Measurements from ENCODE around the gene ANTXR1. TPM values are rescaled to one million over a fixed set of nuclear protein-coding genes. Genes with fewer than 3 reads are reported as not detected.

ANTXR1 gene
- total RNA-seq, 1 donor from 2014 or later, result not detected

DNA sequence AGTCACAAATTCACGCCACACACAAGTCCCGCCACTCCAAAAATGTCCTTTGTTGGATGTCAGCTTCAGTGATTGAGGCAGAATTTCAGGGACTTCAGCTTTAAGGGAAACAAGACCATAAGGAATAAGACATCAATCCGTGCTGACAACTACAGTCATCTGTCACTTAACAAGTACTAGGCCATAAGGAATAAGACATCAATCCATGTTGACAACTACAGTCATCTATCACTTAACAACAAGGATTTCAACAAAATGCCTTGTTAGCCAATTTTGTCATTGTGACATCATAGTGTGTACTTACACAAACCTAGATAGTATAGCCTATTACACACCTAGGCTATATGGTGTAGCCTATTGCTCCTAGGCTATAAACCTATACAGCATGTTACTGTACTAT lies 58.0 kb downstream of the ANTXR1 start:
- H3K36me3 Mint-ChIP-seq (ENCODE audit: low read depth), result no peaks in the 10 kb centered on the region
- intact Hi-C loops (cut with micrococcal nuclease), result no loop called here
- peaks cover 42% of the 10 kb centered on the region for H3K27me3 Mint-ChIP-seq (ENCODE audit: low read depth)
- H3K4me1 Mint-ChIP-seq (ENCODE audit: low read depth), result no peaks in the 10 kb centered on the region
- no peak overlapping the region for H3K4me3 Mint-ChIP-seq (ENCODE audit: low read depth)
- H3K27ac Mint-ChIP-seq, result no peak overlapping the region
- no peak for DNase-seq (ENCODE audit: low spot score)
- H3K9me3 Mint-ChIP-seq, result no peaks in the 10 kb centered on the region

DNA sequence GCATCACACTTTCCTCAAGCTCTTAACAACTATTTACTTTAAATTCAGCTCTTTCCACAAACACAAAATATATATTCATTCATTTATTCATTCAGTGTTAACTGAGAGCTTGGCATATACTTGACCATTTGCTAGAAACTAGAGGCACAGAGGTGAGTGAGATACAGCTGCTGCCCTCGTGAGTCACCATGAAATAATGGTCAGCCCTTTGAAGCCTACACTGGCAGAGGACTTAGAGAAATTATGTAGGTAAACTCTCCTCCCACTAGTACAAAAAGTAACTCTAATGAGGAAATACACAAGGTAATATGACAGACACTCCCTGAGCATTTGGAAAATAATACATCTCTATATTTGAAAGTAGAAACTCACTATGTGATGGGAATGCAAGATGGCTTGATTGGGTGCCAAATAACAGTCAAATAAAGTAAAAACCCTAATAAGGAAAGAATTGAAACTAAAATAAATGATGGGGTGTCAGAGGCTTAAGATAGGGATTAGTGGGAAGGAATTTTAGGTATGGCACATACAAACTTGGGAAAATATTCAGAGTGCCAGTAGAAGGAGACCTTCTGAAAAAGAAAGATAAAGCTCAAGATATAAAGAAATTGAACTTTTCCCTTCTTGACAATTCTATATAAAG lies 61.1 kb downstream of the ANTXR1 start:
- peaks cover 38% of the 10 kb centered on the region for H3K27me3 Mint-ChIP-seq (ENCODE audit: low read depth)
- intact Hi-C loops (cut with micrococcal nuclease), result no loop called here

DNA sequence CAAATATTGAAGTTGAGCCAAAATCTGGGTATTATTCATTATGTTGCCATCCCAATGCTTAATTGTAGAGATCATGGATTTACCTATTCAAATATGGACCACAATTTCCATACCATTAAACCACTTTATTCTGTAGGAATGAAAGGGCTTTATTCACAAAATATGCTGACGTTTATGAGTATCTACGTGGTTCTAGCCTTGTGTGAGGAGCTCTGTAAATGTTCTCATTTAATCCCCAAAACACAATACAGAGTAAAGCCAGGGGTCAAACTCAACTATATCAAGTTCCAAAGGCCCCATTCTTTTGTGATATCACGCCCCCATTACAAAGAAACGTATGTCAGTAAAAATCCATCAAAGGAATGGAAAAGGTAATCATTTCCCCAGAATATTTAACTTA lies 61.9 kb downstream of the ANTXR1 start:
- Mint-ChIP-seq H3K4me3 (ENCODE audit: low read depth) (no peak overlapping the region), H3K27me3 (ENCODE audit: low read depth) (peaks cover 43% of the 10 kb centered on the region), H3K4me1 (ENCODE audit: low read depth) (no peaks in the 10 kb centered on the region), H3K9me3 (no peaks in the 10 kb centered on the region), H3K27ac (no peak overlapping the region), H3K36me3 (ENCODE audit: low read depth) (no peaks in the 10 kb centered on the region)
- DNase-seq (ENCODE audit: low spot score), result no peak
- intact Hi-C loops (cut with micrococcal nuclease), result no loop called here

More for the DNA sequence above, 61.1 kb downstream of the ANTXR1 start:
- Mint-ChIP-seq H3K36me3 (ENCODE audit: low read depth) (no peaks in the 10 kb centered on the region), H3K4me3 (ENCODE audit: low read depth) (no peak overlapping the region), H3K27ac (no peak overlapping the region), H3K9me3 (no peaks in the 10 kb centered on the region), H3K4me1 (ENCODE audit: low read depth) (no peaks in the 10 kb centered on the region)
- DNase-seq (ENCODE audit: low spot score), result no peak

DNA sequence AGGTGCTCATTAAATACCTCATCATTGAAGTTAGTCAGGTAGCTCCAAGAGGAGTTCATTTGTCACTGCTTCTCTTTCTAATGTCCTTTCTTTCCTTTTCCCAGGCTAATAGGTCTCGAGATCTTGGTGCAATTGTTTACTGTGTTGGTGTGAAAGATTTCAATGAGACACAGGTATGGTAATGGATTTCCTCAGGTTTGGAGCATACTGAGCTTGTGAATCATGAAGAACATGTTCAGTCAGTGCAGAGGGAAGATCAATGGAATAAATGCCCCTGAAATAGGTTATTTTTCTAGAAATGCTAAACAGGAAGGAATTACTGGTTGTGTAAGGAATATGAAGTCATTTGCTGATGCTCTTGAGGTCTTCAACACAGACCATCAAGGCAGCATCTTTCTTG lies 62.5 kb downstream of the ANTXR1 start:
- Mint-ChIP-seq H3K36me3 (ENCODE audit: low read depth) (no peaks in the 10 kb centered on the region), H3K27ac (no peak overlapping the region), H3K27me3 (ENCODE audit: low read depth) (peaks cover 39% of the 10 kb centered on the region), H3K9me3 (no peaks in the 10 kb centered on the region), H3K4me3 (ENCODE audit: low read depth) (no peak overlapping the region), H3K4me1 (ENCODE audit: low read depth) (no peaks in the 10 kb centered on the region)
- DNase-seq (ENCODE audit: low spot score), result no peak
- intact Hi-C loops (cut with micrococcal nuclease), result no loop called here

DNA sequence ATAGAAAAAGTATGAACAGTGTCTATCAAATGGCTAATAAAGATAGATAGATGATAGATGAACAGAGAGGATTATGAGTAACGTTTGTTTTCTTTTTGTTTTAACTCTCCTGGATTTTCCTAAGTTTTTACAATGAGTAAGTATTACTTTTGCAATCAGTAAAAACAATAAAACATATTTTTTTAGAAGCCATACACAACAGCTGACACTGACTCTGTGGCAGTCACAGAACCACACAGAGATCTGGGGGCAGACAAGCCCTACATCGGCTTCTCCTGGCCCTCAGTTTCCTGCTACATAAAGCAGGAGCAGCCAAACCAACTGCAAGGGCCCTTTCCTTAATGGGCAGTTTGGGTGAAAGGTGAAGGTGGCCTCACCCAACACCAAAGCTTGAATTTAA lies 63.6 kb downstream of the ANTXR1 start:
- Mint-ChIP-seq H3K4me1 (ENCODE audit: low read depth) (no peaks in the 10 kb centered on the region), H3K4me3 (ENCODE audit: low read depth) (no peak overlapping the region), H3K27me3 (ENCODE audit: low read depth) (peaks cover 45% of the 10 kb centered on the region), H3K27ac (no peak overlapping the region), H3K9me3 (no peaks in the 10 kb centered on the region), H3K36me3 (ENCODE audit: low read depth) (no peaks in the 10 kb centered on the region)
- DNase-seq (ENCODE audit: low spot score), result no peak
- intact Hi-C loops (cut with micrococcal nuclease), result no loop called here

DNA sequence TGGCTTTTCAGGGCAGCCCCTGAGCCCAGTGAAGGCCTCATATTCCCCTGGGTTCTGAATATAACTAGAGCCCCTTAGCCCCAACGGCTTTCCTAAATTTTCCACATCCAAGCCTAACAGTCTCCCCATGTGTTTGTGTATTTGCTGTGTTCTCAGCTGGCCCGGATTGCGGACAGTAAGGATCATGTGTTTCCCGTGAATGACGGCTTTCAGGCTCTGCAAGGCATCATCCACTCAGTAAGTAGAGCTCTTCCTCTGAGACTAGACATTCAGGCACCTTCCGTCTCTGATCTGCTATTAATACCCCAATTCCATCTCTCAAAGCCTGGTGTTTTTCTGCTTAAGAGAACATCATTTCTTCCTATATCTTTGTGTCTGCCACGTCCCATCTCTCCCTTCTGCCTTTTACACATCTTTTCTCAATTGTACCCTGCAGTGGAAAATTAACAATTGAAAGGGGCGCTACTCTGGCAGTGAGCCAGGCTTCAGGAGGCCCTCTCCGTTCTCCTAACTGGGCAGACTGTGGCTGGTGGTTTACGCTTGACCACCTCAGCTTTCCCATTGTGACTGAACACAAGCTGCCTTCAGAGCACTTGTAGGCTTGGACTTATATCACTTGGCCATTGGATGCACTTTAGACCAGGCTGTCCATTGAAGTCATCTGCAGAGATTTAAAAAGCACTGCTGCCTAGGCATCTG lies 64.4 kb downstream of the ANTXR1 start:
- H3K4me1 Mint-ChIP-seq (ENCODE audit: low read depth), result peaks cover 3% of the 10 kb centered on the region
- H3K4me3 Mint-ChIP-seq (ENCODE audit: low read depth), result no peak overlapping the region
- no peak for DNase-seq (ENCODE audit: low spot score)
- H3K27ac Mint-ChIP-seq, result no peak overlapping the region
- no peaks in the 10 kb centered on the region for H3K9me3 Mint-ChIP-seq
- peaks cover 51% of the 10 kb centered on the region for H3K27me3 Mint-ChIP-seq (ENCODE audit: low read depth)
- intact Hi-C loops (cut with micrococcal nuclease), result no loop called here
- no peaks in the 10 kb centered on the region for H3K36me3 Mint-ChIP-seq (ENCODE audit: low read depth)

DNA sequence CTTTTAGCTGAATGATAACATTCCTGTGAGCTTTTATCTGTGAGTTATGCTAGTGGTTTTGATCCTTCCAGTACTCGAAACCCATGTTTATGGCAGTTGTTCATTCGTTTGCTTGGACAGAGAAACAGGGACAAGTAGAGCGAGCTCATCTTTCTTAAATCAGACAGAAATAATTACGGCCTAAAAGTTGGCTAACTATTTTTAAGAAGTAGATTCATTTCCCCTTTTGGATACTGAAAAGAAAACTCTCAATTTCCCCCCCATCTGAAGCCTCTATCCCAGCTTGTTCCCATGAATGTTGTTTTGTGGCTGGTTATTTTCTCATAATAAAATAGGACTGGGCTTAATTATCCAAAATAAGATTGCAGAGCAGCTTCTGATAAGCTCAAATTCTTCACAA lies 67.1 kb downstream of the ANTXR1 start:
- peaks cover 51% of the 10 kb centered on the region for H3K27me3 Mint-ChIP-seq (ENCODE audit: low read depth)

DNA sequence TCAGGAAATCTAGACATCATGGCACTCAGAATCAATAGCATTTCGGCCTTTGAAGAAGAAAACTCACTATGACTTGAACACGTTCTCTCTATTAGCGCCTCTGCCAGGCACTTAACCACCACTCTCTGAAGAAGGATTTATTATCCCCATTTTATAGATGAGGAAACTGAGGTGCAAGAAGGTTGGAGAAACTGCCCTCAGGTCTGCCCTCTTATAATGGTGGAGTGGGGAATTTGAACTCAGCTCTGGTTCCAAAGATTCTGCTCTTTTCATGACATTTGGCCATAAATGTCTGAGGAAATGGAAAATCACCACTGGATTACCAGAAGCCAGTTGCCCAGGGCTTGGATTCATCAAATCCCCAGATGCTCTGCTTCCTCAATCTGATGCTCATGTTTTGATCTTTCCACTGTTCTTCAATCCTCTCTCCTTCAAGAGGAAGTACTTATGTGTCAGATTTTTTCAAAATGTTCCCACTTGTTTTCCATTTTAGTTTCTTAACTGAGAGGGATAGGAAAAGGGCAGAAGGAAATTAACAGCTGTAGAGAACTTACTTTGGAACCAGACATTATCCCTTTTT lies 68.1 kb downstream of the ANTXR1 start:
- intact Hi-C loops (cut with micrococcal nuclease), result no loop called here
- DNase-seq (ENCODE audit: low spot score), result no peak
- Mint-ChIP-seq H3K9me3 (no peaks in the 10 kb centered on the region), H3K27me3 (ENCODE audit: low read depth) (peaks cover 45% of the 10 kb centered on the region), H3K36me3 (ENCODE audit: low read depth) (no peaks in the 10 kb centered on the region), H3K4me3 (ENCODE audit: low read depth) (no peak overlapping the region), H3K27ac (no peak overlapping the region), H3K4me1 (ENCODE audit: low read depth) (peaks cover 5% of the 10 kb centered on the region)

More for the DNA sequence above, 67.1 kb downstream of the ANTXR1 start:
- Mint-ChIP-seq H3K36me3 (ENCODE audit: low read depth) (no peaks in the 10 kb centered on the region), H3K4me1 (ENCODE audit: low read depth) (peaks cover 5% of the 10 kb centered on the region), H3K9me3 (no peaks in the 10 kb centered on the region), H3K27ac (no peak overlapping the region), H3K4me3 (ENCODE audit: low read depth) (no peak overlapping the region)
- intact Hi-C loops (cut with micrococcal nuclease), result no loop called here
- DNase-seq (ENCODE audit: low spot score), result no peak

DNA sequence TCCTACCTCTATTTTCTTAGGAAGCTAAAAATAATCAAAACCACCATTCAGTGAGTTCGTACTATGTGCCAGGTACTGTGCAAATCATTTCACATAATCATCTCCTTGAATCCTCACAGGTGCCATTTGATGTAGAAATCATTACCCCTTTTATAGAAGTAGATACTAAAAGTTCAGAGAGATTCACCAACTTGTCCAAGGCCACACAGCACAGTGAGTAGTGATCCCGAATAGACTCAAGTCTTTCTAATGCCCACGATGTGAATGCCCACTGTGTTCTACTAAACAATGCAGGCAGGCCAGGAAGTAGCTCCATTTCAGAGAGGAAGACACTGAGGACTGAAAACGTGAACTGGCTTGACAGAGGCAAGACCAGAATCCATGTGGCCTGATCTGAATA lies 68.8 kb downstream of the ANTXR1 start:
- H3K27me3 Mint-ChIP-seq (ENCODE audit: low read depth), result peaks cover 49% of the 10 kb centered on the region
- no peaks in the 10 kb centered on the region for H3K36me3 Mint-ChIP-seq (ENCODE audit: low read depth)
- H3K4me3 Mint-ChIP-seq (ENCODE audit: low read depth), result no peak overlapping the region
- H3K9me3 Mint-ChIP-seq, result no peaks in the 10 kb centered on the region
- H3K27ac Mint-ChIP-seq, result no peak overlapping the region
- DNase-seq (ENCODE audit: low spot score), result no peak
- intact Hi-C loops (cut with micrococcal nuclease), result no loop called here
- H3K4me1 Mint-ChIP-seq (ENCODE audit: low read depth), result peaks cover 5% of the 10 kb centered on the region

DNA sequence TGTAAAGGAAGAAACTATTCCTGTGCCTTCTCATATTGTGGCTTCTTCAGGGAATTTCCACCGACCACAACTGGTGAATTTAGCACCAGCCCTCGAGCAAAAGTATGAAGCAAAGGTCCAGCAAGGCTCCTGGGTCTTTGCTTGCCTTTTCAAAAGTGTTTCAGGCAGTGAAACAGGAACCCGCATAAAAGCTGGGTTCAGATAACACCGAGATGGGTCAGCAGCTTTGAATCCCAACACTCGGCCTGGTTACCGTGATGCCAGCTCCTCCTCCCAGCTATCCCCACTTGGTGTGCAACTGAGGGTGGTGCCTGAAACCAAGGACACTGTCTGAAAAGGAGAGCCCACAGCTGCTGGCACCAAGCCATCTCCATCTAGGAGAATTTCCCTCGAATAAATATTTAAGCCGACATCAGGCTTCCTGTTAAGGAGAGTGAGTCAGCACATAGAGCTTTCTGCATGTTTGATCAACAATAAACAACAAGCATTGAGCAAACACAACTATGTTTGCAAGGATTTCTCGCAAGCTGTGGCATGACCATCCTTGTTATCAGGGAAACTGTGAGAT lies 69.5 kb downstream of the ANTXR1 start:
- DNase-seq (ENCODE audit: low spot score), result no peak
- no peaks in the 10 kb centered on the region for H3K36me3 Mint-ChIP-seq (ENCODE audit: low read depth)
- H3K27me3 Mint-ChIP-seq (ENCODE audit: low read depth), result peaks cover 53% of the 10 kb centered on the region
- H3K4me1 Mint-ChIP-seq (ENCODE audit: low read depth), result peaks cover 5% of the 10 kb centered on the region
- intact Hi-C loops (cut with micrococcal nuclease), result no loop called here
- no peaks in the 10 kb centered on the region for H3K9me3 Mint-ChIP-seq
- H3K27ac Mint-ChIP-seq, result no peak overlapping the region
- H3K4me3 Mint-ChIP-seq (ENCODE audit: low read depth), result no peak overlapping the region

DNA sequence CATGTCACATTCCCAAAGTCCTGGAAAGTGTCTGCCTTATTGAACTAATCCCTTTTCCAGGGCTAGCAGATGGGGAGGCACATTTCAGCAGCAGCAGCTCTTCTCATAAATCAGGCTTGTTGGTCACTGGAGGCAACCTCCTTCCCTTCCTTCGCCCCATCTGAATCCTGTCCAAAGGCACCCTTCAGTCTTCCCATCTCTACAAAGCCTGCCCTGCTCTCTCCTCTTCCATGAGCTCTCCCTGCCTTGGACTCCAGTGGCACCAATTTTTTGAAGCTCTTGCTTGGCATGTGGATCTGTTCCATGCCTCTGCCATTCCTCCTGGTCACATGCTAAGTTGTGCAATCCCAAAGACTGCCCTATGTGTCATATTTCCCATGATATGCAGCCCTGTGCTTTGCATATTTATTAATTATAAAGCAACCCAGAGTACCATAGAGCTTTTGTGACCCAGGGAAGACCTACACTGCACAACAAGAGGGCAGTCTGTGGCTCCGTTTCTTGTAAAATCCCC lies 70.3 kb downstream of the ANTXR1 start:
- Mint-ChIP-seq H3K4me3 (ENCODE audit: low read depth) (no peak overlapping the region), H3K27me3 (ENCODE audit: low read depth) (peaks cover 53% of the 10 kb centered on the region), H3K4me1 (ENCODE audit: low read depth) (peaks cover 5% of the 10 kb centered on the region), H3K9me3 (no peaks in the 10 kb centered on the region), H3K27ac (no peak overlapping the region), H3K36me3 (ENCODE audit: low read depth) (no peaks in the 10 kb centered on the region)
- intact Hi-C loops (cut with micrococcal nuclease), result no loop called here
- no peak for DNase-seq (ENCODE audit: low spot score)

DNA sequence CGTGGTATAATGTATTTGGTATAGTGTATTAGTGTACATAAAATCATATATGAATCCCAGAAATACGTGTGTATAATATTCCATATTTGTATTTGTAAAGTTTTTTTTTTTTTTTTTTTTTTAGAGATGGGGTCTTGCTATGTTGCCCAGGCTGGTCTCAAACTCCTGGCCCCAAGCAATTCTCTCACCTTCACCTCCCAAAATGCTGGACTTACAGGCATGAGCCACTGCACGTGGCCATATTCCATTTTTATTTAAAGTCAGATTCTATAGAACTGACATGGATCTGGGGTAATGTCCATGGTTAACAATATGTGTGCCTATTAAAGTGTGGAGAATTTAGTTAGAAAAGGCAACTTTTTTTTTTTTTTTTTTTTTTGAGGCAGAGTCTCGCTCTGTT lies 71.5 kb downstream of the ANTXR1 start:
- H3K36me3 Mint-ChIP-seq (ENCODE audit: low read depth), result no peaks in the 10 kb centered on the region
- no peak overlapping the region for H3K27ac Mint-ChIP-seq
- peaks cover 48% of the 10 kb centered on the region for H3K27me3 Mint-ChIP-seq (ENCODE audit: low read depth)
- intact Hi-C loops (cut with micrococcal nuclease), result no loop called here
- DNase-seq (ENCODE audit: low spot score), result no peak
- peaks cover 5% of the 10 kb centered on the region for H3K4me1 Mint-ChIP-seq (ENCODE audit: low read depth)
- no peaks in the 10 kb centered on the region for H3K9me3 Mint-ChIP-seq
- H3K4me3 Mint-ChIP-seq (ENCODE audit: low read depth), result no peak overlapping the region

DNA sequence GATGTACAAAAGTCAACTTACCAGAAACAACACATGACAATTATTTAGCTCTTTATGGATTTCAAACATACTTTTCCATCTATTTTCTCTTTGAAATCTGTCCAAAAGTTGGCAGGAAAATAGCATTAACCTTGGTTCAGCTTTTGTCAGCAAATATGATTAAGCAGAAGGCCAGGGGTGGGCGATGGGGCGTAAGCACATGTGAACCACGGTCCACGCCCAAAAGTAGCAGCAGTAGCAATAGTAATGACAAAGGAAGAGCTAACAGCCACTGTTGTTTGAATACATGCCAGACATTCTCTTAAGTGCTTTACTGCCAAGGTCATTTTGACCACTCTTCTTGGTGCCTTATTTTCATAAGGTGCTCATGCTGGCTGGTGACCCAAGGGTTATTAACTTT lies 73.5 kb downstream of the ANTXR1 start:
- Mint-ChIP-seq H3K4me1 (ENCODE audit: low read depth) (peaks cover 5% of the 10 kb centered on the region), H3K36me3 (ENCODE audit: low read depth) (no peaks in the 10 kb centered on the region), H3K4me3 (ENCODE audit: low read depth) (no peak overlapping the region), H3K27ac (no peak overlapping the region), H3K9me3 (no peaks in the 10 kb centered on the region), H3K27me3 (ENCODE audit: low read depth) (peaks cover 45% of the 10 kb centered on the region)
- intact Hi-C loops (cut with micrococcal nuclease), result no loop called here
- DNase-seq (ENCODE audit: low spot score), result no peak
